ENCODE results near the gene ELP4. TPM values are rescaled to one million over a fixed set of nuclear protein-coding genes. Genes with fewer than 3 reads are reported as not detected.

Gene ELP4
- total RNA-seq, 1 experiment from 2014 or later: 15.2 TPM

DNA sequence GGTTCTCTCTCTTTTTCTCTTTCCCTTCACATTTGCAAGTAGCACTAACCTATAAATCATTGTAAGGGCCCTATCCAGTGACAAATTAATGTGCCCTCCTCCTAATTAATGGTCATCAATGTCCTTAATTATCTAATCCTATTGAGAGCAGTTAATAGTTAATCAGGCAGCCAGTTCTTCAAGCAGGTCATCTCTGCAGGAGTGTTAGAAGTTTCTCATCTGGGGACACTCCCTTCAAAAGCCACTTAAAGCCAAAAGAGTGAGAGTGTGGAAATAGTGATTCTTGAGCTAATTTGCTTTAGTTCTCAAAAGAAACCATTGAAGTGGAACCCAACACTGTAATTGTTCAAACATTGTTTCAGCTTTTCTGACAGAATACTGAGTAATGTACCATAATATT is 141.6 kb downstream of the ELP4 start:
- no peak overlapping the region for H4K5ac ChIP-seq (ENCODE audit: insufficient read length, low read depth, low read length)
- no peak overlapping the region for H2BK120ac ChIP-seq (ENCODE audit: low read depth, low read length, poor library complexity, severe bottlenecking)
- no peak overlapping the region for H2AFZ ChIP-seq (ENCODE audit: low read length)
- no peak overlapping the region for H2BK5ac ChIP-seq (ENCODE audit: insufficient read length, low read length)
- no peak overlapping the region for H3K4ac ChIP-seq (ENCODE audit: low read depth, low read length)
- no peak overlapping the region for H3K9ac ChIP-seq (ENCODE audit: extremely low read depth, insufficient read length, low read length)
- peaks cover 2% of the 10 kb centered on the region; the same call in 1 of the 2 replicates for H3K4me1 ChIP-seq (ENCODE audit: insufficient read depth, low read length)
- H2AK5ac ChIP-seq (ENCODE audit: insufficient read length, low read length): no peak overlapping the region
- H3K23ac ChIP-seq (ENCODE audit: insufficient read length, low read depth, low read length): no peak overlapping the region
- H3K27ac ChIP-seq (ENCODE audit: insufficient read length, low read depth, low read length): no peak overlapping the region
- Mint-ChIP-seq H3K4me3 (no peak overlapping the region), H3K27ac (peak overlapping the region in 1 of 3 experiments; percentile 44; a peak in 2 of 7 replicates), H3K27me3 (ENCODE audit: low read depth) (no peaks in the 10 kb centered on the region), H3K36me3 (ENCODE audit: insufficient read depth in 1 of 3, low read depth in 3 of 3) (no peaks in the 10 kb centered on the region), H3K4me1 (peaks cover 15 to 22% of the 10 kb centered on the region in 2 experiments), H3K9me3 (no peaks in the 10 kb centered on the region)
- H2BK12ac ChIP-seq (ENCODE audit: insufficient read length, low read depth, low read length): no peak overlapping the region
- no peaks in the 10 kb centered on the region for H3K79me2 ChIP-seq (ENCODE audit: insufficient read depth, low read length)
- no peak overlapping the region for H2BK20ac ChIP-seq (ENCODE audit: low read depth, low read length, poor library complexity, severe bottlenecking)
- no peak overlapping the region for H4K91ac ChIP-seq (ENCODE audit: insufficient read length, low read depth, low read length)
- H3K23me2 ChIP-seq (ENCODE audit: insufficient read length, low read depth, low read length, poor library complexity, severe bottlenecking): no peaks in the 10 kb centered on the region
- no peak overlapping the region for H3K4me2 ChIP-seq (ENCODE audit: insufficient read depth, insufficient read length, low read length)
- no peaks in the 10 kb centered on the region for H3K9me3 ChIP-seq (ENCODE audit: control insufficient read depth, low read depth, low read length)
- no peak overlapping the region for H3K56ac ChIP-seq (ENCODE audit: insufficient read length, low read depth, low read length)
- TF ChIP-seq, protein P1, sequence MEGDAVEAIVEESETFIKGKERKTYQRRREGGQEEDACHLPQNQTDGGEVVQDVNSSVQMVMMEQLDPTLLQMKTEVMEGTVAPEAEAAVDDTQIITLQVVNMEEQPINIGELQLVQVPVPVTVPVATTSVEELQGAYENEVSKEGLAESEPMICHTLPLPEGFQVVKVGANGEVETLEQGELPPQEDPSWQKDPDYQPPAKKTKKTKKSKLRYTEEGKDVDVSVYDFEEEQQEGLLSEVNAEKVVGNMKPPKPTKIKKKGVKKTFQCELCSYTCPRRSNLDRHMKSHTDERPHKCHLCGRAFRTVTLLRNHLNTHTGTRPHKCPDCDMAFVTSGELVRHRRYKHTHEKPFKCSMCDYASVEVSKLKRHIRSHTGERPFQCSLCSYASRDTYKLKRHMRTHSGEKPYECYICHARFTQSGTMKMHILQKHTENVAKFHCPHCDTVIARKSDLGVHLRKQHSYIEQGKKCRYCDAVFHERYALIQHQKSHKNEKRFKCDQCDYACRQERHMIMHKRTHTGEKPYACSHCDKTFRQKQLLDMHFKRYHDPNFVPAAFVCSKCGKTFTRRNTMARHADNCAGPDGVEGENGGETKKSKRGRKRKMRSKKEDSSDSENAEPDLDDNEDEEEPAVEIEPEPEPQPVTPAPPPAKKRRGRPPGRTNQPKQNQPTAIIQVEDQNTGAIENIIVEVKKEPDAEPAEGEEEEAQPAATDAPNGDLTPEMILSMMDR (conservative IDR thresholded peaks at IDR 0.05): no peak
- H3T11ph ChIP-seq (ENCODE audit: low read length): no peak overlapping the region
- no peaks in the 10 kb centered on the region for H4K20me1 ChIP-seq (ENCODE audit: control insufficient read depth, insufficient read depth, insufficient read length)
- H2BK15ac ChIP-seq (ENCODE audit: low read depth, low read length): no peak overlapping the region
- H3K79me1 ChIP-seq (ENCODE audit: insufficient read depth, low read depth, low read length, poor library complexity, severe bottlenecking): no peaks in the 10 kb centered on the region
- no peak overlapping the region for H3K18ac ChIP-seq (ENCODE audit: insufficient read length, low read depth, low read length)
- H3K14ac ChIP-seq (ENCODE audit: insufficient read depth, low read length): no peak overlapping the region
- no peaks in the 10 kb centered on the region for H3K27me3 ChIP-seq (ENCODE audit: insufficient read depth, low read length)
- H4K8ac ChIP-seq (replicated peaks; ENCODE audit: insufficient read length, low read depth, low read length): no peak overlapping the region
- DNase-seq: no peak

Data from H9 (cell line).